HG03354 (cell line): Measurements from ENCODE around the gene OR5B12.
"Not testable (repeated sequence)": the region's sequence is repeated elsewhere in the genome, so short reads cannot be mapped to it uniquely, and the experiment has no call there.

Experiments
- ATAC-seq: cut with Tn5 transposase; IDR thresholded peaks from one replicate; pipeline ENCODE4 v1.9.1; 2021; ENCODE audit warnings: mild to moderate bottlenecking; ENCODE audit not compliant: unreplicated experiment, poor library complexity, severe bottlenecking

OR5B12 gene

GRCh38 chr11:58442136-58442535 is at the start of gene OR5B12:
Gene OR5B12, minus strand, starts transcription at chr11:58442236. Its CDS starts 2,085 bp downstream, at chr11:58440151.
- ATAC-seq: no peak

- no peak for ATAC-seq
Measured at GRCh38 chr11:58490827-58491226, 48.8 kb upstream of the OR5B12 start.

GRCh38 chr11:58487170-58487569 is 45.1 kb upstream of the OR5B12 start:
- no peak for ATAC-seq

- no peak for ATAC-seq
Measured at GRCh38 chr11:58485961-58486360, 43.9 kb upstream of the OR5B12 start.

GRCh38 chr11:58471892-58472291 is 29.9 kb upstream of the OR5B12 start:
- ATAC-seq: no peak

- no peak for ATAC-seq
Measured at GRCh38 chr11:58466293-58466692, 24.3 kb upstream of the OR5B12 start.

GRCh38 chr11:58465690-58466089 is 23.7 kb upstream of the OR5B12 start:
- ATAC-seq: no peak

GRCh38 chr11:58451585-58451984 is 9.5 kb upstream of the OR5B12 start:
- no peak for ATAC-seq

- no peak for ATAC-seq
Measured at GRCh38 chr11:58446294-58446693, 4.3 kb upstream of the OR5B12 start.

- ATAC-seq: no peak
Measured at GRCh38 chr11:58444300-58444699, 2.3 kb upstream of the OR5B12 start.

- no peak for ATAC-seq
Measured at GRCh38 chr11:58438486-58438885, 3.5 kb downstream of the OR5B12 start.

GRCh38 chr11:58434217-58434616 is 7.8 kb downstream of the OR5B12 start:
- ATAC-seq: no peak

GRCh38 chr11:58433638-58434203 is 8.3 kb downstream of the OR5B12 start:
- peak; percentile 74 for ATAC-seq

- no peak for ATAC-seq
Measured at GRCh38 chr11:58429273-58429672, 12.8 kb downstream of the OR5B12 start.

GRCh38 chr11:58428021-58428420 is 14.0 kb downstream of the OR5B12 start, which contains the start of gene OR5B2:
Gene OR5B2, minus strand, starts transcription at chr11:58428121. Its CDS starts 4,860 bp downstream, at chr11:58423261.
- ATAC-seq: no peak

GRCh38 chr11:58406774-58407173 is 35.3 kb downstream of the OR5B12 start, which contains the start of gene OR5B3:
Gene OR5B3, minus strand, starts transcription at chr11:58406874. Its CDS starts 3,465 bp downstream, at chr11:58403409.
- ATAC-seq: no peak

- not testable (repeated sequence) for ATAC-seq
Measured at GRCh38 chr11:58399622-58400021, 42.4 kb downstream of the OR5B12 start.

- ATAC-seq: no peak
Measured at GRCh38 chr11:58395581-58395980, 46.5 kb downstream of the OR5B12 start.

GRCh38 chr11:58394195-58394594 is 47.8 kb downstream of the OR5B12 start:
- ATAC-seq: no peak

- no peak for ATAC-seq
Measured at GRCh38 chr11:58392746-58393145, 49.3 kb downstream of the OR5B12 start.

- ATAC-seq: no peak
Measured at GRCh38 chr11:58391879-58392278, 50.2 kb downstream of the OR5B12 start.

- ATAC-seq: no peak
Measured at GRCh38 chr11:58390551-58391063, 51.4 kb downstream of the OR5B12 start.
